WTC11 (cell line): ENCODE measurements around the gene UQCR11. TPM values are rescaled to one million over a fixed set of nuclear protein-coding genes. Genes with fewer than 3 reads are reported as not detected.

Experiments
- ATAC-seq: fragments of 200-7000 bp; cut with Tn5 transposase; 2 replicates; pipeline ENCODE4 v1.10.0; 2021; ENCODE audit warnings: mild to moderate bottlenecking, moderate library complexity
- CTCF ChIA-PET: fragments of 300-600 bp; sonication (Branson Sonifier 250); formaldehyde crosslinking; loops from one replicate; lab custom pipeline; 2021; ENCODE audit warnings: antibody characterized with exemption; lab: Charles Lee
- POLR2A ChIA-PET: fragments of 350-600 bp; sonication (Branson Sonifier 250); formaldehyde crosslinking; loops from one replicate; lab custom pipeline; 2021; ENCODE audit warnings: antibody characterized with exemption; lab: Charles Lee
- DNase-seq: peaks from one replicate; pipeline ENCODE4 v3.0.0; 2021; ENCODE audit warnings: low spot score
- H3K27ac Mint-ChIP-seq: 2 replicates; pipeline ENCODE4 v1.8.0; 2021; ENCODE audit warnings: mixed read lengths
- H3K27me3 Mint-ChIP-seq: 2 replicates; pipeline ENCODE4 v1.8.0; 2021; ENCODE audit warnings: low read depth, mild to moderate bottlenecking, moderate library complexity, mixed read lengths
- H3K36me3 Mint-ChIP-seq: 2 replicates; pipeline ENCODE4 v1.8.0; 2021; ENCODE audit warnings: mixed read lengths
- H3K4me1 Mint-ChIP-seq: 2 replicates; pipeline ENCODE4 v1.8.0; 2022; ENCODE audit warnings: mixed read lengths
- H3K4me3 Mint-ChIP-seq: 2 replicates; pipeline ENCODE4 v1.8.0; 2021; ENCODE audit warnings: mild to moderate bottlenecking, moderate library complexity, mixed read lengths
- H3K9me3 Mint-ChIP-seq: 2 replicates; pipeline ENCODE4 v1.8.0; 2021; ENCODE audit warnings: mixed read lengths
- CREM ChIP-seq: sonication (generic); formaldehyde crosslinking; IDR thresholded peaks from 2 replicates; pipeline ENCODE4 v1.8.1; 2022; ENCODE audit warnings: mild to moderate bottlenecking, missing genetic modification reagents, moderate library complexity
- GTF2I ChIP-seq: fragments of 250-450 bp; sonication (Bioruptor Pico); conservative IDR thresholded peaks from 2 replicates; pipeline ENCODE4 v1.4.0; 2021; ENCODE audit warnings: mild to moderate bottlenecking
- HMGA2 ChIP-seq: fragments of 250-450 bp; sonication (Bioruptor Pico); IDR thresholded peaks from 2 replicates; pipeline ENCODE4 v1.4.0; 2021; ENCODE audit warnings: mild to moderate bottlenecking, moderate library complexity
- JUN ChIP-seq: sonication (generic); formaldehyde crosslinking; IDR thresholded peaks from 2 replicates; pipeline ENCODE4 v1.8.0; 2023; ENCODE audit warnings: mild to moderate bottlenecking, missing genetic modification reagents
- NFYB ChIP-seq: sonication (generic); formaldehyde crosslinking; conservative IDR thresholded peaks from 2 replicates; pipeline ENCODE4 v1.8.0; 2022; ENCODE audit warnings: low read depth, missing genetic modification reagents
- OVOL2 ChIP-seq: fragments of 250-450 bp; sonication (Bioruptor Pico); IDR thresholded peaks from 2 replicates; pipeline ENCODE4 v1.9.0; 2021; ENCODE audit warnings: mild to moderate bottlenecking, borderline replicate concordance
- PRRX2 ChIP-seq: fragments of 250-450 bp; sonication (Bioruptor Pico); IDR thresholded peaks from 2 replicates; pipeline ENCODE4 v1.8.0; 2021; ENCODE audit warnings: mild to moderate bottlenecking
- SMAD3 ChIP-seq: sonication (generic); formaldehyde crosslinking; IDR thresholded peaks from 2 replicates; pipeline ENCODE4 v1.8.0; 2022; ENCODE audit warnings: missing genetic modification reagents, mild to moderate bottlenecking, borderline replicate concordance
- SOX15 ChIP-seq: fragments of 250-450 bp; sonication (Bioruptor Pico); IDR thresholded peaks from 2 replicates; pipeline ENCODE4 v1.9.0; 2021; ENCODE audit warnings: mild to moderate bottlenecking
- SP1 ChIP-seq: sonication (generic); formaldehyde crosslinking; conservative IDR thresholded peaks from 2 replicates; pipeline ENCODE4 v1.8.1; 2022; ENCODE audit warnings: missing genetic modification reagents
- TCF7 ChIP-seq: sonication (generic); formaldehyde crosslinking; IDR thresholded peaks from 2 replicates; pipeline ENCODE4 v1.8.0; 2022; ENCODE audit warnings: mild to moderate bottlenecking, low read depth, missing genetic modification reagents, moderate library complexity
- TEAD1 ChIP-seq: sonication (generic); formaldehyde crosslinking; IDR thresholded peaks from 2 replicates; pipeline ENCODE4 v1.8.0; 2022; ENCODE audit warnings: mild to moderate bottlenecking, missing genetic modification reagents
- TEAD4 ChIP-seq: sonication (generic); formaldehyde crosslinking; IDR thresholded peaks from 2 replicates; pipeline ENCODE4 v1.8.0; 2022; ENCODE audit warnings: mild to moderate bottlenecking, missing genetic modification reagents
- ZBTB21 ChIP-seq: sonication (generic); formaldehyde crosslinking; IDR thresholded peaks from 2 replicates; pipeline ENCODE4 v1.8.1; 2023; ENCODE audit warnings: mild to moderate bottlenecking, missing genetic modification reagents, borderline replicate concordance
- ZNF121 ChIP-seq: sonication (generic); formaldehyde crosslinking; IDR thresholded peaks from 2 replicates; pipeline ENCODE4 v1.8.0; 2023; ENCODE audit warnings: missing genetic modification reagents
- ZNF138 ChIP-seq: sonication (generic); formaldehyde crosslinking; conservative IDR thresholded peaks from 2 replicates; pipeline ENCODE4 v1.8.1; 2022; ENCODE audit warnings: mild to moderate bottlenecking, moderate library complexity, missing genetic modification reagents
- ZNF671 ChIP-seq: fragments of 250-450 bp; sonication (Bioruptor Pico); IDR thresholded peaks from 2 replicates; pipeline ENCODE4 v1.8.0; 2021; ENCODE audit warnings: mild to moderate bottlenecking
- total RNA-seq: library from RNA; stranded (reverse); gene quantifications from 3 replicates; pipeline ENCODE4 v1.2.3, GENCODE V29; 2021
- TF ChIP-seq, protein P1 (sequence below): fragments of 250-450 bp; sonication (Bioruptor Pico); conservative IDR thresholded peaks from 2 replicates; pipeline ENCODE4 v1.9.0; 2021; ENCODE audit warnings: mild to moderate bottlenecking
- TF ChIP-seq, protein P2 (sequence below): fragments of 250-450 bp; sonication (Bioruptor Pico); IDR thresholded peaks from 2 replicates; pipeline ENCODE4 v1.9.0; 2021; ENCODE audit warnings: mild to moderate bottlenecking, borderline replicate concordance
- TF ChIP-seq, protein P3 (sequence below): sonication (generic); formaldehyde crosslinking; IDR thresholded peaks from 2 replicates; pipeline ENCODE4 v1.8.1; 2022; ENCODE audit warnings: low read depth, mild to moderate bottlenecking, moderate library complexity, missing genetic modification reagents, borderline replicate concordance
- TF ChIP-seq, protein P4 (sequence below): fragments of 250-450 bp; sonication (Bioruptor Pico); IDR thresholded peaks from 2 replicates; pipeline ENCODE4 v1.8.0; 2021; ENCODE audit warnings: mild to moderate bottlenecking
- TF ChIP-seq, protein P5 (sequence below): sonication (generic); formaldehyde crosslinking; IDR thresholded peaks from 2 replicates; pipeline ENCODE4 v1.8.1; 2023; ENCODE audit warnings: mild to moderate bottlenecking, missing genetic modification reagents, moderate library complexity
- TF ChIP-seq, protein P6 (sequence below): sonication (generic); formaldehyde crosslinking; IDR thresholded peaks from 2 replicates; pipeline ENCODE4 v1.8.1; 2023; ENCODE audit warnings: mild to moderate bottlenecking, missing genetic modification reagents, moderate library complexity
- TF ChIP-seq, protein P7 (sequence below): sonication (generic); formaldehyde crosslinking; IDR thresholded peaks from 2 replicates; pipeline ENCODE4 v1.8.0; 2022; ENCODE audit warnings: mild to moderate bottlenecking, missing genetic modification reagents

The UQCR11 gene
- total RNA-seq, 1 experiment from 2014 or later: 198 TPM

DNA sequence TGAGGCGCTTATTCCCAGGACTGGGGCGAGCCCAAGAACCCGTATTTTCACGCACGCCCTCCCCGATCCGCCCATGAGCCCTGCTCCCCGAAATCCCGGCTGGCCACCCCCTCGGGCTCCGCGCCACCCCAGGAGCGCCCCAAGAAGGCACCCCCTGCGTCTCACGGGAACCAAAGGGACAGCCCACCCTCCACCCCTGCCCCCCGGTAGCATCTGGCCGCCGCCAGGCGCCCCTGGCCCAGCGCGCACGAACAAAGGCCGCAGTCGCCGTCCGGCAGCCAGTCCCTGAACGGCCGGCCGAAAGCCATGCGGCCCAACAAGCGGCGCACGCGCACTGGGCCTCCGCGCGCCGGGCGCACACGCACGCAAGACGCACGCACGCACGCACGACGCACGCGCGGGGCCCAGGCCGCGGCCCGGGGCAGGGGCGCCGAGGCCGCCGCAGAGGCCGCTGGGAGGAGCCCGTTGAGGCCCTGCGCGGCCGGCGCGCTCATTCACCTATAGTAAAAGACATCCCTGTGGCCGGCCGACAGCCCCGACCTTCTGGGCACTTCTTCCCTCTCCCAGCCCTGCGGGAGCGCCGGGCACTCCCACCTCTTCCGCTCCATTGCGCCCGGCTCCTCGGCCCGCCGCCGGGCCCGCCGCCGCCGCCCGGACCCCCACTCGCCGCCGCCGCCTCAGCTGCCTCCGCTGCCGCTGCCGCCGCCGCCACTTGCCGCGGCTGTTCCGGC lies 13.1 kb downstream of the UQCR11 start:
- peak; percentile 75 for DNase-seq
- Mint-ChIP-seq H3K9me3 (no peaks in the 10 kb centered on the region), H3K4me3 (peak overlapping the region; percentile 85), H3K36me3 (peaks cover 9% of the 10 kb centered on the region), H3K27ac (no peak overlapping the region), H3K4me1 (peaks cover 10% of the 10 kb centered on the region), H3K27me3 (no peaks in the 10 kb centered on the region)
- POLR2A ChIA-PET: interaction anchor here (1.8 kb wide), 1 partner anchor 14 kb away, joined by 7 read pairs; the partner anchor contains the start of gene UQCR11
- CTCF ChIA-PET: interaction anchor here (1.0 to 2.7 kb wide), 8 partner anchors 17 to 234 kb away, joined by 3 to 21 read pairs (median 6); partner anchors contain the start of gene TCF3
- peak; percentile 63 for ATAC-seq
- TF ChIP-seq PRRX2 (CRISPR knock-in tag): no peak
- TF ChIP-seq TCF7 (CRISPR knock-in tag): no peak
- no peak for TF ChIP-seq SOX15 (CRISPR knock-in tag)
- TF ChIP-seq TEAD1 (CRISPR knock-in tag): peak; percentile 87
- TF ChIP-seq, protein P1, sequence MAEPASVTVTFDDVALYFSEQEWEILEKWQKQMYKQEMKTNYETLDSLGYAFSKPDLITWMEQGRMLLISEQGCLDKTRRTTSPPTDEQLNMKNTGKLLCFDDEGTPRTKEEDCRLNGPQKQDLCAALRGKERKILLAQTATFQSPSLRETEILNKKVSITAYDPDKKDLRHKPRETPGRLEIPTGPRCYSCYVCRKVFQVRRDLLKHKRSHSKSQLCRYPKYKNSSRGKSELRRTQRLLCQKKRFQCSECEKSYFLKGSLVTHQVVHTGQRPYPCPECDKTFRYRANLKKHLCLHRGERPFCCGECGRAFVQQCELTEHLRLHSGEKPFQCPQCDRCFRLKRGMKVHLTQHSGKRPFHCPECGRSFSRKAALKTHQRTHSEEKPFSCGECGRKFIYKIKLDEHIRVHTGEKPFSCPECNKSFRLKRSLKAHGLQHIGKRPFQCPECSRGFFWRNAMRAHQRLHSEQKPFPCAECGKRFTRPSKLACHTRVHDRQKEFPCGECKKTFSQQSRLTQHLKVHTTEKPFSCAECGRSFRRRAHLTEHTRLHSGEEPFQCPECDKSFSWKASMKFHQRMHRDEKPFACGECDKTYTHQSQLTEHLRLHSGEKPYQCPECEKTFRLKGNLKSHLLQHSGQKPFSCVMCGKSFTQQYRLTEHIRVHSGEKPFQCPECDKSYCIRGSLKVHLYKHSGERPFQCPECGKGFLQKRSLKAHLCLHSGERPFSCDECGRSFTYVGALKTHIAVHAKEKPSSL (CRISPR knock-in tag): no peak
- TF ChIP-seq NFYB (CRISPR knock-in tag): no peak
- TF ChIP-seq JUN (CRISPR knock-in tag): peak; percentile 32; the same call in 1 of the 2 replicates
- no peak for TF ChIP-seq ZNF121 (CRISPR knock-in tag)
- no peak for TF ChIP-seq HMGA2 (CRISPR knock-in tag)
- TF ChIP-seq, protein P2, sequence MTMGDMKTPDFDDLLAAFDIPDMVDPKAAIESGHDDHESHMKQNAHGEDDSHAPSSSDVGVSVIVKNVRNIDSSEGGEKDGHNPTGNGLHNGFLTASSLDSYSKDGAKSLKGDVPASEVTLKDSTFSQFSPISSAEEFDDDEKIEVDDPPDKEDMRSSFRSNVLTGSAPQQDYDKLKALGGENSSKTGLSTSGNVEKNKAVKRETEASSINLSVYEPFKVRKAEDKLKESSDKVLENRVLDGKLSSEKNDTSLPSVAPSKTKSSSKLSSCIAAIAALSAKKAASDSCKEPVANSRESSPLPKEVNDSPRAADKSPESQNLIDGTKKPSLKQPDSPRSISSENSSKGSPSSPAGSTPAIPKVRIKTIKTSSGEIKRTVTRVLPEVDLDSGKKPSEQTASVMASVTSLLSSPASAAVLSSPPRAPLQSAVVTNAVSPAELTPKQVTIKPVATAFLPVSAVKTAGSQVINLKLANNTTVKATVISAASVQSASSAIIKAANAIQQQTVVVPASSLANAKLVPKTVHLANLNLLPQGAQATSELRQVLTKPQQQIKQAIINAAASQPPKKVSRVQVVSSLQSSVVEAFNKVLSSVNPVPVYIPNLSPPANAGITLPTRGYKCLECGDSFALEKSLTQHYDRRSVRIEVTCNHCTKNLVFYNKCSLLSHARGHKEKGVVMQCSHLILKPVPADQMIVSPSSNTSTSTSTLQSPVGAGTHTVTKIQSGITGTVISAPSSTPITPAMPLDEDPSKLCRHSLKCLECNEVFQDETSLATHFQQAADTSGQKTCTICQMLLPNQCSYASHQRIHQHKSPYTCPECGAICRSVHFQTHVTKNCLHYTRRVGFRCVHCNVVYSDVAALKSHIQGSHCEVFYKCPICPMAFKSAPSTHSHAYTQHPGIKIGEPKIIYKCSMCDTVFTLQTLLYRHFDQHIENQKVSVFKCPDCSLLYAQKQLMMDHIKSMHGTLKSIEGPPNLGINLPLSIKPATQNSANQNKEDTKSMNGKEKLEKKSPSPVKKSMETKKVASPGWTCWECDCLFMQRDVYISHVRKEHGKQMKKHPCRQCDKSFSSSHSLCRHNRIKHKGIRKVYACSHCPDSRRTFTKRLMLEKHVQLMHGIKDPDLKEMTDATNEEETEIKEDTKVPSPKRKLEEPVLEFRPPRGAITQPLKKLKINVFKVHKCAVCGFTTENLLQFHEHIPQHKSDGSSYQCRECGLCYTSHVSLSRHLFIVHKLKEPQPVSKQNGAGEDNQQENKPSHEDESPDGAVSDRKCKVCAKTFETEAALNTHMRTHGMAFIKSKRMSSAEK (CRISPR knock-in tag): no peak
- TF ChIP-seq, protein P3, sequence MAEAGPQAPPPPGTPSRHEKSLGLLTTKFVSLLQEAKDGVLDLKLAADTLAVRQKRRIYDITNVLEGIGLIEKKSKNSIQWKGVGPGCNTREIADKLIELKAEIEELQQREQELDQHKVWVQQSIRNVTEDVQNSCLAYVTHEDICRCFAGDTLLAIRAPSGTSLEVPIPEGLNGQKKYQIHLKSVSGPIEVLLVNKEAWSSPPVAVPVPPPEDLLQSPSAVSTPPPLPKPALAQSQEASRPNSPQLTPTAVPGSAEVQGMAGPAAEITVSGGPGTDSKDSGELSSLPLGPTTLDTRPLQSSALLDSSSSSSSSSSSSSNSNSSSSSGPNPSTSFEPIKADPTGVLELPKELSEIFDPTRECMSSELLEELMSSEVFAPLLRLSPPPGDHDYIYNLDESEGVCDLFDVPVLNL (CRISPR knock-in tag): 0 out of 2 replicates have a peak, but pooled peaks have one; percentile 10
- TF ChIP-seq, protein P4, sequence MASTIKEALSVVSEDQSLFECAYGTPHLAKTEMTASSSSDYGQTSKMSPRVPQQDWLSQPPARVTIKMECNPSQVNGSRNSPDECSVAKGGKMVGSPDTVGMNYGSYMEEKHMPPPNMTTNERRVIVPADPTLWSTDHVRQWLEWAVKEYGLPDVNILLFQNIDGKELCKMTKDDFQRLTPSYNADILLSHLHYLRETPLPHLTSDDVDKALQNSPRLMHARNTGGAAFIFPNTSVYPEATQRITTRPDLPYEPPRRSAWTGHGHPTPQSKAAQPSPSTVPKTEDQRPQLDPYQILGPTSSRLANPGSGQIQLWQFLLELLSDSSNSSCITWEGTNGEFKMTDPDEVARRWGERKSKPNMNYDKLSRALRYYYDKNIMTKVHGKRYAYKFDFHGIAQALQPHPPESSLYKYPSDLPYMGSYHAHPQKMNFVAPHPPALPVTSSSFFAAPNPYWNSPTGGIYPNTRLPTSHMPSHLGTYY (CRISPR knock-in tag): no peak
- peak; percentile 82; the same call in 1 of the 2 replicates for TF ChIP-seq CREM
- no peak for TF ChIP-seq GTF2I (CRISPR knock-in tag)
- TF ChIP-seq, protein P5, sequence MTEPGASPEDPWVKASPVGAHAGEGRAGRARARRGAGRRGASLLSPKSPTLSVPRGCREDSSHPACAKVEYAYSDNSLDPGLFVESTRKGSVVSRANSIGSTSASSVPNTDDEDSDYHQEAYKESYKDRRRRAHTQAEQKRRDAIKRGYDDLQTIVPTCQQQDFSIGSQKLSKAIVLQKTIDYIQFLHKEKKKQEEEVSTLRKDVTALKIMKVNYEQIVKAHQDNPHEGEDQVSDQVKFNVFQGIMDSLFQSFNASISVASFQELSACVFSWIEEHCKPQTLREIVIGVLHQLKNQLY: no peak
- TF ChIP-seq, protein P6, sequence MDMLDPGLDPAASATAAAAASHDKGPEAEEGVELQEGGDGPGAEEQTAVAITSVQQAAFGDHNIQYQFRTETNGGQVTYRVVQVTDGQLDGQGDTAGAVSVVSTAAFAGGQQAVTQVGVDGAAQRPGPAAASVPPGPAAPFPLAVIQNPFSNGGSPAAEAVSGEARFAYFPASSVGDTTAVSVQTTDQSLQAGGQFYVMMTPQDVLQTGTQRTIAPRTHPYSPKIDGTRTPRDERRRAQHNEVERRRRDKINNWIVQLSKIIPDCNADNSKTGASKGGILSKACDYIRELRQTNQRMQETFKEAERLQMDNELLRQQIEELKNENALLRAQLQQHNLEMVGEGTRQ (CRISPR knock-in tag): peak; percentile 61
- TF ChIP-seq ZNF138: 0 out of 2 replicates have a peak, but pooled peaks have one; percentile 42
- no peak for TF ChIP-seq ZNF671 (CRISPR knock-in tag)
- no peak for TF ChIP-seq OVOL2 (CRISPR knock-in tag)
- no peak for TF ChIP-seq SMAD3
- TF ChIP-seq TEAD4 (CRISPR knock-in tag): peak; percentile 31; the same call in 1 of the 2 replicates
- TF ChIP-seq ZBTB21: no peak
- TF ChIP-seq, protein P7, sequence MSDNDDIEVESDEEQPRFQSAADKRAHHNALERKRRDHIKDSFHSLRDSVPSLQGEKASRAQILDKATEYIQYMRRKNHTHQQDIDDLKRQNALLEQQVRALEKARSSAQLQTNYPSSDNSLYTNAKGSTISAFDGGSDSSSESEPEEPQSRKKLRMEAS (CRISPR knock-in tag): peak; percentile 82; the same call in 1 of the 2 replicates
- TF ChIP-seq SP1 (CRISPR knock-in tag): peak; percentile 78
